Gastroesophageal sphincter (tissue), 4 donors: Measurements from ENCODE around the gene LHX3. TPM values are rescaled to one million over a fixed set of nuclear protein-coding genes. Genes with fewer than 3 reads are reported as not detected.

Source experiments
- ATAC-seq: fragments of 150-250 bp; one replicate; pipeline ENCODE4 v1.9.1; 2016; ENCODE audit warnings: mild to moderate bottlenecking, moderate library complexity
- H3K27ac ChIP-seq, 4 donors: fragments of 200-600 bp; sonication (generic) in 3 of 4; 1 replicate in 3 of 4; 2 replicates in 1 of 4; pipeline ENCODE4 v1.5.1; 2016 to 2019
- H3K27me3 ChIP-seq: fragments of 200-600 bp; sonication (generic); one replicate; pipeline ENCODE4 v1.5.1; 2019
- H3K36me3 ChIP-seq, 2 donors: fragments of 200-600 bp; sonication (generic); one replicate each; pipeline ENCODE4 v1.5.1; 2019; ENCODE audit warnings: control low read depth in 1 of 2
- H3K4me1 ChIP-seq, 3 donors: fragments of 200-600 bp; sonication (generic); 1 replicate in 2 of 3; 2 replicates in 1 of 3; pipeline ENCODE4 v1.5.1; 2016 to 2019; ENCODE audit warnings: control low read depth in 2 of 3
- H3K4me3 ChIP-seq, 2 donors: fragments of 200-600 bp; sonication (generic); one replicate each; pipeline ENCODE4 v1.5.1; 2019; ENCODE audit warnings: mild to moderate bottlenecking in 1 of 2, moderate library complexity in 1 of 2
- H3K9me3 ChIP-seq, 3 donors: fragments of 200-600 bp; sonication (generic); one replicate each; pipeline ENCODE4 v1.5.1; 2017 to 2019; ENCODE audit warnings: control low read depth in 2 of 3
- EP300 ChIP-seq: sonication (generic); formaldehyde crosslinking; IDR thresholded peaks from one replicate; pipeline ENCODE4 v1.6.1; 2017; ENCODE audit warnings: antibody characterized with exemption, mild to moderate bottlenecking
- POLR2A ChIP-seq, 2 donors: fragments of 450-650 bp; IDR thresholded peaks; one replicate each; pipeline ENCODE4 v1.6.1; 2017; ENCODE audit warnings: antibody characterized with exemption in 2 of 2, mild to moderate bottlenecking in 2 of 2, moderate library complexity in 1 of 2
- POLR2AphosphoS5 ChIP-seq: sonication (generic); formaldehyde crosslinking; IDR thresholded peaks from one replicate; pipeline ENCODE4 v1.6.1; 2017; ENCODE audit warnings: antibody characterized with exemption
- WGBS, 2 donors: methylation state at CpG; one replicate each; pipeline ENCODE4 v1.1.5; 2018; ENCODE audit warnings: low coverage in 1 of 2; 5-methylcytosine and 5-hydroxymethylcytosine counted together
- total RNA-seq, 4 donors: library from RNA; depleted of rRNA; stranded (reverse); fragments of >200 nt; gene quantifications; one replicate each; pipeline ENCODE4 v1.1.0, GENCODE V29; 2016
- TF ChIP-seq, protein P1 (sequence below), 4 experiments: fragments of 200-600 bp in 2 of 4; fragments of 450-650 bp in 2 of 4; sonication (generic) in 1 of 4; IDR thresholded peaks; one replicate each; pipeline ENCODE4 v1.5.1; 2017 to 2019; ENCODE audit warnings: antibody characterized with exemption in 4 of 4, mild to moderate bottlenecking in 2 of 4, moderate library complexity in 2 of 4

LHX3 gene
- total RNA-seq, 4 donors from 2014 or later = not detected

- WGBS, 2 donors = 91 to 98% methylated on average over 5 to 10 of the region's 14 CpGs
- Histone ChIP-seq H3K27me3 (peaks cover 55% of the 10 kb centered on the region), H3K9me3 (no peaks in the 10 kb centered on the region), H3K4me3 (no peak overlapping the region), H3K36me3 (no peaks in the 10 kb centered on the region), H3K27ac (no peak overlapping the region), H3K4me1 (no peaks in the 10 kb centered on the region)
- ATAC-seq = no peak
- TF ChIP-seq, protein P1, sequence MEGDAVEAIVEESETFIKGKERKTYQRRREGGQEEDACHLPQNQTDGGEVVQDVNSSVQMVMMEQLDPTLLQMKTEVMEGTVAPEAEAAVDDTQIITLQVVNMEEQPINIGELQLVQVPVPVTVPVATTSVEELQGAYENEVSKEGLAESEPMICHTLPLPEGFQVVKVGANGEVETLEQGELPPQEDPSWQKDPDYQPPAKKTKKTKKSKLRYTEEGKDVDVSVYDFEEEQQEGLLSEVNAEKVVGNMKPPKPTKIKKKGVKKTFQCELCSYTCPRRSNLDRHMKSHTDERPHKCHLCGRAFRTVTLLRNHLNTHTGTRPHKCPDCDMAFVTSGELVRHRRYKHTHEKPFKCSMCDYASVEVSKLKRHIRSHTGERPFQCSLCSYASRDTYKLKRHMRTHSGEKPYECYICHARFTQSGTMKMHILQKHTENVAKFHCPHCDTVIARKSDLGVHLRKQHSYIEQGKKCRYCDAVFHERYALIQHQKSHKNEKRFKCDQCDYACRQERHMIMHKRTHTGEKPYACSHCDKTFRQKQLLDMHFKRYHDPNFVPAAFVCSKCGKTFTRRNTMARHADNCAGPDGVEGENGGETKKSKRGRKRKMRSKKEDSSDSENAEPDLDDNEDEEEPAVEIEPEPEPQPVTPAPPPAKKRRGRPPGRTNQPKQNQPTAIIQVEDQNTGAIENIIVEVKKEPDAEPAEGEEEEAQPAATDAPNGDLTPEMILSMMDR (IDR thresholded peaks at IDR 0.05) = no peak
- TF ChIP-seq EP300 (no peak), POLR2A (IDR thresholded peaks at IDR 0.05) (no peak), POLR2AphosphoS5 (no peak)
Measured at GRCh38 chr9:136154943-136155342, 50.0 kb downstream of the LHX3 start.

DNA sequence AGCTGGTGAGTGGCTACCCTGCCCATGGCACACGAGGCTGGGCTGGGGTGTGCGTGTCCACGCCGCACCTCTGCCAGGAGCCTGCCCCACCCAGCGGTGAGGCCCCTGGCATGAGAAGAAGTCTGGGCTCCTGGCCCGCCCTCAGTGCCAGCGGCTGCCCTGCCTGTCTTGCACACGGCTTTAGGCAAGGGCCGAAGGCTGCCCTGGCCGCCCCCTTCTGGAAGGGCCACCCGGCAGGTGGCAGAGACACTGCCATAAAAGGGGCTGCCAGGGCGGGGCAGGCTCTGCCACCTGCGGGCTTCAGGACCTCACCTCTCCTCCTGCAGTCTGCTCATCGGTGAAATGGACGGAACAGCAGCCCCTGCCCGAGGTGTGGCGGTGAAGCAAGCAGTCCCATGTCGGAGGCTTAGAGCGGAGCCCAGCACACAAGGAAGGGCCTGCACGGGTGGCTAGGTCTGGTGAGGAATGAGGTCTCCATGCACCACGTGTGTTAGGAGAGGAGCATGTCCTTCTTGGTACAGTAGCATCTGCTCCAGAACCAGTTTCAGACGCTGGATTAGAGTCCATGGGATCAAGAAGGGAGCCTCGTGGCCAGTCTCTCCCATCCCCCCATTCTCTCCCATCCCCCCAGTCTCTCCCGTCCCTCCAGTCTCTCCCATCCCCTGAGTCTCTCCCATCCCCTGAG, 51.4 kb downstream of the LHX3 start:
- WGBS, 2 donors = 24 to 51% methylated on average over 3 to 8 of the region's 24 CpGs
- no peaks in the 10 kb centered on the region for H3K36me3 ChIP-seq
- H3K9me3 ChIP-seq = no peaks in the 10 kb centered on the region
- H3K4me3 ChIP-seq = no peak overlapping the region
- TF ChIP-seq POLR2A (IDR thresholded peaks at IDR 0.05) (no peak), EP300 (no peak), POLR2AphosphoS5 (no peak)
- TF ChIP-seq, protein P1 (IDR thresholded peaks at IDR 0.05) = no peak
- peaks cover 55% of the 10 kb centered on the region for H3K27me3 ChIP-seq
- H3K4me1 ChIP-seq = no peaks in the 10 kb centered on the region
- H3K27ac ChIP-seq = no peak overlapping the region
- no peak for ATAC-seq

- Histone ChIP-seq H3K36me3 (no peaks in the 10 kb centered on the region), H3K4me1 (no peaks in the 10 kb centered on the region), H3K9me3 (no peaks in the 10 kb centered on the region), H3K4me3 (no peak overlapping the region), H3K27me3 (peaks cover 55% of the 10 kb centered on the region), H3K27ac (no peak overlapping the region)
- no peak for ATAC-seq
- TF ChIP-seq, protein P1 (IDR thresholded peaks at IDR 0.05) = no peak
- TF ChIP-seq POLR2A (IDR thresholded peaks at IDR 0.05) = no peak
- WGBS, 2 donors = 80% methylated on average over 1 of the region's 12 CpGs; no CpG with 5 or more reads in 1 of the 2 donors
Measured at GRCh38 chr9:136152931-136153330, 52.0 kb downstream of the LHX3 start.

DNA sequence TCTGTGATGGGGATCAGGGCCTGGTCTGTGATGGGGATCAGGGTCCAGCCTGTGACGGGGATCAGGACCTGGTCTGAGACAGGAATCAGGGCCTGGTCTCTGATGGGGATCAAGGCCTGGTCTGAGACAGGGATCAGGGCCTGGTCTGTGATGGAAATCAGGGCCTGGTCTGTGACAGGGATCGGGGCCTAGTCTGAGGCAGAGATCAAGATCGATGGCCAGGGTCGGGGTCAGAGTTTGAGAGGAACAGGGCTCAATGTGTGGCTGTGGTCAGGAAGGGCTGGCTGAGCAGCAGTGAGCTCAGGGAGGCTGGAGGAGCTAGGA, 52.4 kb downstream of the LHX3 start:
- ATAC-seq = no peak
- Histone ChIP-seq H3K36me3 (no peaks in the 10 kb centered on the region), H3K9me3 (no peaks in the 10 kb centered on the region), H3K27me3 (peaks cover 55% of the 10 kb centered on the region), H3K27ac (no peak overlapping the region), H3K4me3 (no peak overlapping the region), H3K4me1 (no peaks in the 10 kb centered on the region)
- TF ChIP-seq POLR2A (IDR thresholded peaks at IDR 0.05) (no peak), EP300 (no peak), POLR2AphosphoS5 (no peak)
- TF ChIP-seq, protein P1 (IDR thresholded peaks at IDR 0.05) = no peak
- 83 to 88% methylated on average over 3 to 4 of the region's 4 CpGs for WGBS, 2 donors

DNA sequence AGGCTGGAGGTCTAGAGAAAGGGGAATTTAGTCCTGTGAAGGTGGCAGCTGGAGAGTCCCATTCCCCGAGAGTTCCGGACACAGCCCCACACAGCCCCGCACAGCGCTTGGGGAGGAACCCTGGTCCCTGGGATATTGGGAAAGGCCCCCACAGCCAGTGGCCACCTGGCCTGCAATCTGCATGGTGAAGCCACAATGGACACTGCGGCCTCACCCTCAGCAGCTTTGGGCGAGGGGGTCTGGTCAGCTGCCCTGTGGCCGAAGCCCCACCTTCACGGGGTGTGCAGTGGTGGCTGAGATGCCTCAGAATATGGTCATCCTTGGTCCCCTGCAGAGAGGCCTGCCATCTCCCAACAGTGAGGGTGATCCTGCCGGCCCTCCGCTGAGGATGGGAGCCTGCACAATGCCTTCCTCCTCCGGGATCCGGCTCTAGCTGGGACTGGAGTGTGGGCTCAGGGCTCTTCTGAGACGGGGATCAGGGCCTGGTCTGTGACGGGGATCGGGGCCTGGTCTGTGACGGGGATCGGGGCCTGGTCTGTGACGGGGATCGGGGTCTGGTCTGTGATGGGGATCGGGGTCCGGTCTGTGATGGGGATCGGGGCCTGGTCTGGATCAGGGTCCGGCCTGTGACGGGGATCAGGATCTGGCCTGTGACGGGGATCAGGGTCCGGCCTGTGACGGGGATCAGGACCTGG, 52.9 kb downstream of the LHX3 start:
- Histone ChIP-seq H3K4me3 (no peak overlapping the region), H3K4me1 (no peaks in the 10 kb centered on the region), H3K27me3 (peaks cover 55% of the 10 kb centered on the region), H3K36me3 (no peaks in the 10 kb centered on the region), H3K27ac (no peak overlapping the region), H3K9me3 (no peaks in the 10 kb centered on the region)
- WGBS, 2 donors = 100% methylated on average over 1 of the region's 27 CpGs; no CpG with 5 or more reads in 1 of the 2 donors
- ATAC-seq = no peak
- TF ChIP-seq, protein P1 (IDR thresholded peaks at IDR 0.05) = no peak
- TF ChIP-seq EP300 (no peak), POLR2A (IDR thresholded peaks at IDR 0.05) (no peak), POLR2AphosphoS5 (no peak)
